ENCODE data around the gene ST3GAL5. TPM values are rescaled to one million over a fixed set of nuclear protein-coding genes. Genes with fewer than 3 reads are reported as not detected.

The ST3GAL5 gene
- total RNA-seq, 1 donor from 2014 or later, result 20.0 TPM

- Histone ChIP-seq H3K79me2 (ENCODE audit: insufficient read depth, low read length) (no peaks in the 10 kb centered on the region), H3K9ac (ENCODE audit: low read length) (no peak overlapping the region), H3K36me3 (ENCODE audit: insufficient read depth, low read length) (no peaks in the 10 kb centered on the region), H3K4me2 (ENCODE audit: low read length) (no peak overlapping the region), H3K27ac (ENCODE audit: low read depth, low read length) (no peak overlapping the region), H4K20me1 (ENCODE audit: insufficient read depth, low read length) (no peaks in the 10 kb centered on the region), H2AFZ (ENCODE audit: low read depth, low read length) (no peak overlapping the region), H3K27me3 (ENCODE audit: insufficient read depth, low read length) (no peaks in the 10 kb centered on the region), H3K4me1 (ENCODE audit: insufficient read depth, low read length) (peaks cover 7% of the 10 kb centered on the region), H3K4me3 (ENCODE audit: insufficient read depth, low read depth, low read length) (no peak overlapping the region), H3K9me3 (ENCODE audit: insufficient read depth, low read depth, low read length) (peaks cover 4% of the 10 kb centered on the region)
- Mint-ChIP-seq H3K27me3 (ENCODE audit: low read depth, unreplicated experiment) (peaks cover 41% of the 10 kb centered on the region), H3K27ac (ENCODE audit: unreplicated experiment) (no peak overlapping the region), H3K9me3 (ENCODE audit: unreplicated experiment) (peaks cover 7% of the 10 kb centered on the region), H3K4me1 (ENCODE audit: low read depth, unreplicated experiment) (peaks cover 26% of the 10 kb centered on the region), H3K4me3 (ENCODE audit: unreplicated experiment) (no peak overlapping the region), H3K36me3 (ENCODE audit: low read depth, unreplicated experiment) (no peaks in the 10 kb centered on the region)
- no peak for DNase-seq (ENCODE audit: low read depth)
- no peak for FAIRE-seq
- TF ChIP-seq EZH2 (IDR thresholded peaks at IDR 0.05; ENCODE audit: insufficient read depth, low read length), result no peak
- TF ChIP-seq CTCF (IDR thresholded peaks at IDR 0.05; ENCODE audit: insufficient read depth, low read depth, low read length), result peak; percentile 42
Observed at GRCh38 chr2:85797921-85798320, 90.9 kb downstream of the ST3GAL5 start.

GRCh38 chr2:85797263-85797660, 91.5 kb downstream of the ST3GAL5 start:
- TF ChIP-seq CTCF (IDR thresholded peaks at IDR 0.05; ENCODE audit: insufficient read depth, low read depth, low read length), result no peak
- no peak for TF ChIP-seq EZH2 (IDR thresholded peaks at IDR 0.05; ENCODE audit: insufficient read depth, low read length)
- no peak overlapping the region for H3K27ac ChIP-seq (ENCODE audit: low read depth, low read length)
- H3K36me3 Mint-ChIP-seq (ENCODE audit: low read depth, unreplicated experiment), result no peaks in the 10 kb centered on the region
- peak overlapping the region; percentile 30 for H3K27ac Mint-ChIP-seq (ENCODE audit: unreplicated experiment)
- DNase-seq (ENCODE audit: low read depth) (no peak), FAIRE-seq (no peak)
- H3K27me3 ChIP-seq (ENCODE audit: insufficient read depth, low read length), result no peaks in the 10 kb centered on the region
- no peak overlapping the region for H3K4me3 ChIP-seq (ENCODE audit: insufficient read depth, low read depth, low read length)
- H3K9me3 ChIP-seq (ENCODE audit: insufficient read depth, low read depth, low read length), result peaks cover 4% of the 10 kb centered on the region
- H3K27me3 Mint-ChIP-seq (ENCODE audit: low read depth, unreplicated experiment), result peaks cover 41% of the 10 kb centered on the region
- no peaks in the 10 kb centered on the region for H3K36me3 ChIP-seq (ENCODE audit: insufficient read depth, low read length)
- H4K20me1 ChIP-seq (ENCODE audit: insufficient read depth, low read length), result no peaks in the 10 kb centered on the region
- H3K79me2 ChIP-seq (ENCODE audit: insufficient read depth, low read length), result no peaks in the 10 kb centered on the region
- peaks cover 5% of the 10 kb centered on the region for H3K9me3 Mint-ChIP-seq (ENCODE audit: unreplicated experiment)
- peaks cover 13% of the 10 kb centered on the region for H3K4me1 ChIP-seq (ENCODE audit: insufficient read depth, low read length)
- no peak overlapping the region for H3K9ac ChIP-seq (ENCODE audit: low read length)
- peaks cover 32% of the 10 kb centered on the region for H3K4me1 Mint-ChIP-seq (ENCODE audit: low read depth, unreplicated experiment)
- H3K4me3 Mint-ChIP-seq (ENCODE audit: unreplicated experiment), result no peak overlapping the region
- H3K4me2 ChIP-seq (ENCODE audit: low read length), result no peak overlapping the region
- H2AFZ ChIP-seq (ENCODE audit: low read depth, low read length), result no peak overlapping the region

GRCh38 chr2:85796341-85797262, 92.2 kb downstream of the ST3GAL5 start:
- FAIRE-seq, result no peak
- Histone ChIP-seq H3K36me3 (ENCODE audit: insufficient read depth, low read length) (no peaks in the 10 kb centered on the region), H3K79me2 (ENCODE audit: insufficient read depth, low read length) (no peaks in the 10 kb centered on the region), H2AFZ (ENCODE audit: low read depth, low read length) (no peak overlapping the region), H4K20me1 (ENCODE audit: insufficient read depth, low read length) (no peaks in the 10 kb centered on the region), H3K4me1 (ENCODE audit: insufficient read depth, low read length) (peaks cover 15% of the 10 kb centered on the region), H3K9ac (ENCODE audit: low read length) (no peak overlapping the region), H3K4me2 (ENCODE audit: low read length) (peak overlapping the region; percentile 9), H3K27ac (ENCODE audit: low read depth, low read length) (no peak overlapping the region), H3K9me3 (ENCODE audit: insufficient read depth, low read depth, low read length) (peaks cover 4% of the 10 kb centered on the region), H3K27me3 (ENCODE audit: insufficient read depth, low read length) (no peaks in the 10 kb centered on the region), H3K4me3 (ENCODE audit: insufficient read depth, low read depth, low read length) (no peak overlapping the region)
- Mint-ChIP-seq H3K9me3 (ENCODE audit: unreplicated experiment) (peaks cover 2% of the 10 kb centered on the region), H3K4me1 (ENCODE audit: low read depth, unreplicated experiment) (peaks cover 37% of the 10 kb centered on the region), H3K36me3 (ENCODE audit: low read depth, unreplicated experiment) (no peaks in the 10 kb centered on the region), H3K27me3 (ENCODE audit: low read depth, unreplicated experiment) (peaks cover 41% of the 10 kb centered on the region), H3K4me3 (ENCODE audit: unreplicated experiment) (peak overlapping the region; percentile 37), H3K27ac (ENCODE audit: unreplicated experiment) (peak overlapping the region; percentile 81)
- TF ChIP-seq CTCF (IDR thresholded peaks at IDR 0.05; ENCODE audit: insufficient read depth, low read depth, low read length), result no peak
- TF ChIP-seq EZH2 (IDR thresholded peaks at IDR 0.05; ENCODE audit: insufficient read depth, low read length), result no peak
- DNase-seq (ENCODE audit: low read depth), result no peak

Measured in astrocyte (in vitro differentiated cells and primary cell).